ENCODE data around the gene PLXNC1.

- no peak for TF ChIP-seq CTCF (IDR thresholded peaks at IDR 0.05)
- TF ChIP-seq POLR2A (IDR thresholded peaks at IDR 0.05) = no peak
- no peak for TF ChIP-seq POLR2AphosphoS5 (IDR thresholded peaks at IDR 0.05; ENCODE audit: insufficient read depth in 1 of 2, low read depth in 1 of 2)
These were observed 38.1 kb upstream of the PLXNC1 start for GRCh38 chr12:94110258-94110657.
